Measurements from ENCODE around the gene CDC42BPA. TPM values are rescaled to one million over a fixed set of nuclear protein-coding genes. Genes with fewer than 3 reads are reported as not detected.
"Not testable (repeated sequence)": the region's sequence is repeated elsewhere in the genome, so short reads cannot be mapped to it uniquely, and the experiment has no call there.

Gene CDC42BPA
- polyA plus RNA-seq, 1 donor = 24.3 TPM

DNA sequence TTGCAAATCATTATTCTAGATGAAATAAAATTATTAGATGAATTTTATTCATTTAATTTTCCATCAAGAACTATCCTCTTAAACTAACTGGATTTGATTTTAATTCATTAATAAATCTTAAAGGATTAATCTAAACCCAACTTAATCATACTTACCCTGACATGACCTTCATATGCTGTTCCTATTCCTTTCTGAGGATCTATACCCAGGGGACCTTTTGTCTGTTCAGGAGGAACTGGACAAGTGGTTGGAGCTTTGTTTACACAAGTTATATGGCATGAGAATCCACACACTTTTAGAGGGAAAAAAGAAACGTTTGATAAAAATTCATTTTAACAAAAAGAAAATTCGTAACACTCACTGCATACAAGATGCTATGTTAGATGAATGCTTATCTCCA, 283.0 kb downstream of the CDC42BPA start:
- no peak overlapping the region for H3K27ac ChIP-seq (ENCODE audit: low read length)
- no peak overlapping the region for H3K4me3 ChIP-seq (ENCODE audit: low read length)
- no peak for DNase-seq
- H3K9me3 ChIP-seq (ENCODE audit: control insufficient read depth, low read depth, low read length) = no peaks in the 10 kb centered on the region
- 100% methylated on average over 1 of the region's 2 CpGs for WGBS (ENCODE audit: insufficient coverage, low lambda C conversion rate)
- H3K27me3 ChIP-seq (ENCODE audit: control insufficient read depth, insufficient read depth, low read length) = no peaks in the 10 kb centered on the region
- peaks cover 24% of the 10 kb centered on the region for H3K36me3 ChIP-seq (ENCODE audit: control insufficient read depth, insufficient read depth, low read length)
- no peaks in the 10 kb centered on the region for H3K4me1 ChIP-seq (ENCODE audit: control insufficient read depth, insufficient read depth, low read length)

DNA sequence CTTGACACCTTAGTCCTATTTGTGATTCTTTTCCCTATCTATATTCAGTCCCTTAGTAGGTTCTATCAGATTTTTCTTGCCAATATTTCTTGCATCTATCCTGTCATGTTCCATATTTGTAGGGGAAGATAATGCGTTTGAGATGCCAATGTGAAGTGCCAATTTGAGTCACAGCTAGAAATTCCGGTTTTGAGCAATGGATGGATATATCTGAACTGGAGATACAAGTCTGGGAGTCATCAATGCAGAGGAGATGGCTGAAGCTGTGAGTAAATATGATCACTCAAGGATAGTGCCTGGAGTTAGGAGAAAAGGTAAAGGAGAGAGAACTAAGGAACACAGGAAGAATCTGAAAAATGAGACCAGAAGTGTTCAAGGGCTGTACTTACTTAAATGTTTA, 284.4 kb downstream of the CDC42BPA start:
- WGBS (ENCODE audit: insufficient coverage, low lambda C conversion rate) = no CpG with 5 or more reads among the region's 2 CpGs
- no peak overlapping the region for H3K4me3 ChIP-seq (ENCODE audit: low read length)
- no peaks in the 10 kb centered on the region for H3K4me1 ChIP-seq (ENCODE audit: control insufficient read depth, insufficient read depth, low read length)
- H3K27me3 ChIP-seq (ENCODE audit: control insufficient read depth, insufficient read depth, low read length) = no peaks in the 10 kb centered on the region
- peaks cover 22% of the 10 kb centered on the region for H3K36me3 ChIP-seq (ENCODE audit: control insufficient read depth, insufficient read depth, low read length)
- no peaks in the 10 kb centered on the region for H3K9me3 ChIP-seq (ENCODE audit: control insufficient read depth, low read depth, low read length)
- no peak overlapping the region for H3K27ac ChIP-seq (ENCODE audit: low read length)
- no peak for DNase-seq

DNA sequence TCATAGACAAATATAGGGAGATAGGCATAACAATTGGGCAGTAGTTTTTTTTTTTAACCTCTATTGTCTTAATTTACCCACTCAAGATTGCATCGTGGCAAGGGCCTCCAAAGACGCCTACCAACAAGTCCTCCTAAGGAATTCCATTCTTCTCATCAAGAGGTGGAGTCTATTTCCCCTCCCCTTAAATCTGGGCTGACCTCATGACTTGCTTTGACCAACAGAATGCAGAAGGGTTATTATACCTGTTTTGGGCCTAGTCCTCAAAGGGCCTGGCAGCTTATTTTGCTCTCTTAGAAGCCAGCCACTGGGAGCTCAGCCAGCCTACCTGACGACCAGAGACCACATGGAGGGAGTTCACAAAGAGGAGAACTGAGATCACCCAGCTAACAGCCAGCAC, 285.9 kb downstream of the CDC42BPA start:
- Histone ChIP-seq H3K9me3 (ENCODE audit: control insufficient read depth, low read depth, low read length) (no peaks in the 10 kb centered on the region), H3K4me3 (ENCODE audit: low read length) (no peak overlapping the region), H3K4me1 (ENCODE audit: control insufficient read depth, insufficient read depth, low read length) (no peaks in the 10 kb centered on the region), H3K36me3 (ENCODE audit: control insufficient read depth, insufficient read depth, low read length) (peaks cover 28% of the 10 kb centered on the region), H3K27me3 (ENCODE audit: control insufficient read depth, insufficient read depth, low read length) (no peaks in the 10 kb centered on the region), H3K27ac (ENCODE audit: low read length) (no peak overlapping the region)
- WGBS (ENCODE audit: insufficient coverage, low lambda C conversion rate) = no CpG with 5 or more reads among the region's 3 CpGs
- no peak for DNase-seq

DNA sequence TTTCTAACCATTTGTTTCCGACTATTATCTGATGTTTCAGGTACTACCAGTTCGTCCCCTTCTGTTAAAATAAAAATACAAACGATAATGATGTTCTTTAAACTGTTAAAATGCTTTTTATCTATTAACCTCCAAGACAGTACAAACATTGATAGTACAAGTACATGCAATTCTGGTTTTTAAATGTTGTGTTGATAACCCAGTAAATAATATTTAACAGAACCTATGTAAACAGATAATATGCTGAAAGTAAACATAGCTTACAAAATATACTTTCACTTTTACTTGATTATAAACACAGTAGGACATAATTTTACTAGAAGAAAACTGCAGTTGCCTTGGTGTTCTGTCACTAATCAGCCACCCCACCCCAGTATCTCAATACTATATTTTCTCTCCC, 301.3 kb downstream of the CDC42BPA start:
- no peak overlapping the region for H3K4me3 ChIP-seq (ENCODE audit: low read length)

DNA sequence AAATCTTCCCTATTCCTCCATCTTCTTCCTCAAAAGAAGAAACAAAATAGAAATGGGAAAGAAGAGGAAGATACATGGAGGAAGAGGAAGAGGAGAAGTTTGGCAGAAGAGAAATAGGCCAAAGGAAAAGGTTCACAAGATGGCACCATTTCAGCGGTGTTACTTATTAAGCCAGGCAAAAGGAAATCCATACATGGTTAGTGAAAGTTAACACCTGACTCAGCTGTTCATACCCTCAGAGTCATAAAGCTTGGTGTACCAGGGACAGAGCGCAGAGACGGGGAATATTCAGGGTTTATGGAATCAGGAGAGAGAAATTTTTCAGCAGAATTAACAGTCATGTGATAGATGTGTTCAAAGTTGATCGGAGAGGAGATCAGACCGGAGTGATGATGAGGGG, 307.6 kb downstream of the CDC42BPA start:
- Histone ChIP-seq H3K4me3 (ENCODE audit: low read length) (no peak overlapping the region), H3K36me3 (ENCODE audit: control insufficient read depth, insufficient read depth, low read length) (peaks cover 5% of the 10 kb centered on the region), H3K27me3 (ENCODE audit: control insufficient read depth, insufficient read depth, low read length) (no peaks in the 10 kb centered on the region), H3K27ac (ENCODE audit: low read length) (no peak overlapping the region), H3K4me1 (ENCODE audit: control insufficient read depth, insufficient read depth, low read length) (no peaks in the 10 kb centered on the region), H3K9me3 (ENCODE audit: control insufficient read depth, low read depth, low read length) (no peaks in the 10 kb centered on the region)
- WGBS (ENCODE audit: insufficient coverage, low lambda C conversion rate) = 40% methylated on average over 1 of the region's 5 CpGs
- peak in 1 of 2 donors; percentile 42 for DNase-seq

More for the DNA sequence above, 301.3 kb downstream of the CDC42BPA start:
- Histone ChIP-seq H3K9me3 (ENCODE audit: control insufficient read depth, low read depth, low read length) (peaks cover 3% of the 10 kb centered on the region), H3K27ac (ENCODE audit: low read length) (no peak overlapping the region), H3K36me3 (ENCODE audit: control insufficient read depth, insufficient read depth, low read length) (peaks cover 19% of the 10 kb centered on the region), H3K27me3 (ENCODE audit: control insufficient read depth, insufficient read depth, low read length) (no peaks in the 10 kb centered on the region), H3K4me1 (ENCODE audit: control insufficient read depth, insufficient read depth, low read length) (no peaks in the 10 kb centered on the region)
- WGBS (ENCODE audit: insufficient coverage, low lambda C conversion rate) = 79% methylated on average over 3 of the region's 3 CpGs
- DNase-seq = no peak

DNA sequence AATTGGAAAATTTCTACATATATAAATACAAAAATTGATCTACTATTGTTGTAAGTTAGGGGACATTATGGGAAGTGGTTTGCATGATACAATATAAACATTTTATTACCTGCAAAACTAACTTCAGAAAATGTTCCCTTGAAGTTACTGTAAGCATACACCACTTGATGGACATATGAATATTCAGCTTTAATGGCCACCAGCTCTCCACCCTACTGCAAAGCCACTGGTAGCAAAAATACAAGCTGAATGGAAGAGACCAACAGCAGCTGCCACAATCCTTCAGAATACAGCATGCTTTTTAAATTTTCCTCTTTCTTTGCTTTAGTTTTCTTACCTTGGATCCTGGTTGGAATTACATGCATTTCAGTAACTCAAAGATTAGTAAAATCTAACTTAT, 308.4 kb downstream of the CDC42BPA start:
- DNase-seq = no peak

DNA sequence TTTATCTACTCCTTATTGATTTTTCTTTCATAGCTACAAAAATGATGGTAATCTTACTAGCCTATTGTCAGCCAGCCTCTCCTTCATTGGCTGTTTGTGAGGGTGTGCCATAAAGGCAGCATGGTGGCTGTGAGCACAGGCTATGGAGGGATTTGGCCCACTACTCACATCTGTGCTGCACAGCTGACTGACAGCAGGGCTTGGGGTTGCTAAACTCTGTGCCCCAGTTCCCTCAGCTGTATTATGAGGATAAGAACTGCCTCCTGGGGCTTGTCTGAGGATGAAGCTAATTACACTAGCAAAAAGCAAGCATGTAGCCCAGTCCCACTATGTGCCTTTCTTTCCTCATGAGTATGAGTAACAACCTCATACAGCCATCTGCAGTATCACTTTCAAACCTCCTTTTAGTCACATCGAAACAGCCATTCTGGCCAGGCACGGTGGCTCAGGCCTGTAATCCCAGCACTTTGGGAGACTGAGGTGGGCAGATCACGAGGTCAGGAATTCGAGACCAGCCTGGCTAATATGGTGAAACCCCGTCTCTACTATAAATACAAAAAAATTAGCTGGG, 312.0 kb downstream of the CDC42BPA start:
- Histone ChIP-seq H3K27me3 (ENCODE audit: control insufficient read depth, insufficient read depth, low read length) (no peaks in the 10 kb centered on the region), H3K4me3 (ENCODE audit: low read length) (no peak overlapping the region)
- WGBS (ENCODE audit: insufficient coverage, low lambda C conversion rate) = no CpG with 5 or more reads among the region's 5 CpGs

More for the DNA sequence above, 308.4 kb downstream of the CDC42BPA start:
- Histone ChIP-seq H3K9me3 (ENCODE audit: control insufficient read depth, low read depth, low read length) (no peaks in the 10 kb centered on the region), H3K27me3 (ENCODE audit: control insufficient read depth, insufficient read depth, low read length) (no peaks in the 10 kb centered on the region), H3K27ac (ENCODE audit: low read length) (no peak overlapping the region), H3K4me3 (ENCODE audit: low read length) (no peak overlapping the region), H3K36me3 (ENCODE audit: control insufficient read depth, insufficient read depth, low read length) (peaks cover 6% of the 10 kb centered on the region), H3K4me1 (ENCODE audit: control insufficient read depth, insufficient read depth, low read length) (no peaks in the 10 kb centered on the region)

DNA sequence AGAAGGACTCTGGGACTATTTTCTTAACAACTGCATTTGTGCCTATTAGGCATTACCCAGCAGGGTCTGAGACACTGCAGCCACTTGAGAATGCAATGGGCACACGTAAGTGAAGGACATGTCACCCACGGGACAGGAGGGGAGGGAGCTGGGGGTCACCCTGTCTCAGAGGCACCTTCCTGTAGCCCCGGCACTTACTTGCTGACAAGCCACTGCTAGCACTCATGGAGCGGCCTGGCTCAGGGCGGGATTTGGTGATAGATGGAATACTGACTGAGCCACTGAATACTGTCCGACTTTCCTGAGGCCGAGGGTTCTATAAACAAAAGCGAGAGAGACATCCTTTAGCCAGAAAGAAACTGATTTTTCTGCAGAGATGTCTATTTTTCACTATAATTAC, 313.5 kb downstream of the CDC42BPA start:
- 86% methylated on average over 3 of the region's 8 CpGs for WGBS (ENCODE audit: insufficient coverage, low lambda C conversion rate)

More for the DNA sequence above, 312.0 kb downstream of the CDC42BPA start:
- Histone ChIP-seq H3K9me3 (ENCODE audit: control insufficient read depth, low read depth, low read length) (no peaks in the 10 kb centered on the region), H3K27ac (ENCODE audit: low read length) (no peak overlapping the region), H3K4me1 (ENCODE audit: control insufficient read depth, insufficient read depth, low read length) (no peaks in the 10 kb centered on the region), H3K36me3 (ENCODE audit: control insufficient read depth, insufficient read depth, low read length) (peaks cover 17% of the 10 kb centered on the region)
- DNase-seq = no peak

DNA sequence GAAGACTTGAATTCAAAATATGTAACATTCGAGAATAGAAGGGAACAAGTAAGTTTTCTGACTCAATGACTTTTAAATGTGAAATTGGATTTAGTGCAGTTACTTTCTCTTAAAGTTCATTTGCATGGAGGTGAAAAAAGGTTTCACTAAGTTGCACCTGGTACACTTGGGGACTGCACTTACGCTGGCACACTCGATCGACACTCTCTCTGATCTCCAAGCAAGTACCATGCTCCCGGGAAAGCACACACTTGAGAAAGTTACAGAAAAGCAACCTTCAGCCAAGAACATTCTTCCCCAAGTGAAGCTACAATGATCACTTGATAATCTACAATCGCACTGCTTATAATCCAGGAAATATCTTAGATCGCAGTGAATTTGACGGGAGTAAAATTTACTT, 315.1 kb downstream of the CDC42BPA start:
- no peaks in the 10 kb centered on the region for H3K9me3 ChIP-seq (ENCODE audit: control insufficient read depth, low read depth, low read length)
- H3K27ac ChIP-seq (ENCODE audit: low read length) = no peak overlapping the region
- no peak overlapping the region for H3K4me3 ChIP-seq (ENCODE audit: low read length)
- 100% methylated on average over 1 of the region's 8 CpGs for WGBS (ENCODE audit: insufficient coverage, low lambda C conversion rate)
- no peaks in the 10 kb centered on the region for H3K27me3 ChIP-seq (ENCODE audit: control insufficient read depth, insufficient read depth, low read length)
- peaks cover 24% of the 10 kb centered on the region for H3K36me3 ChIP-seq (ENCODE audit: control insufficient read depth, insufficient read depth, low read length)
- H3K4me1 ChIP-seq (ENCODE audit: control insufficient read depth, insufficient read depth, low read length) = no peaks in the 10 kb centered on the region
- no peak for DNase-seq

More for the DNA sequence above, 313.5 kb downstream of the CDC42BPA start:
- H3K9me3 ChIP-seq (ENCODE audit: control insufficient read depth, low read depth, low read length) = no peaks in the 10 kb centered on the region
- no peak overlapping the region for H3K27ac ChIP-seq (ENCODE audit: low read length)
- DNase-seq = no peak
- H3K27me3 ChIP-seq (ENCODE audit: control insufficient read depth, insufficient read depth, low read length) = no peaks in the 10 kb centered on the region
- no peaks in the 10 kb centered on the region for H3K4me1 ChIP-seq (ENCODE audit: control insufficient read depth, insufficient read depth, low read length)
- H3K4me3 ChIP-seq (ENCODE audit: low read length) = no peak overlapping the region
- H3K36me3 ChIP-seq (ENCODE audit: control insufficient read depth, insufficient read depth, low read length) = peaks cover 24% of the 10 kb centered on the region

DNA sequence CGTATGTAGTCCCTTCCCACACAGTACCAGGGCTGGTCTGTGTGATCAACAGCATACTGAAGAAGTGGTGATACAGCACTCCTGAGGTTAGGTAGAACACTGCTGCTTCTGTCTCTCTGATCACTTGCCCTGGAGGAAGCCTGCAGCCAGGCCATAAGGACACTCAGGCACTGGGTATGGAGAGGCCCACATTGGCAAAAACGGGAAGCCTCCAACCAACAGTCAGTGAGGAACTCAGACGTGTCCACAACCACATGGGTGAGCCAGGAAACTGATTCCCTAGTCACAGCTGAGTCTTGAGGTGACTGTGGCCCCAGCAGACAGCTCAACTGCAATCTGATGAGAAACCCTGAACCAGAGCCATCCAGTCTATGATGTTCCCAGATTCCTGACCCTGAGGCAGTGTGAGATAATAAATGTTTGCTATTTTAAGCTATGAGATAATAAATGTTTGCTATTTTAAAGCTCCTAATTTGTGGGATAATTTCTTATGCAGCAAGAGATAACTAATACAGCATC, 315.7 kb downstream of the CDC42BPA start:
- Histone ChIP-seq H3K27ac (ENCODE audit: low read length) (no peak overlapping the region), H3K36me3 (ENCODE audit: control insufficient read depth, insufficient read depth, low read length) (peaks cover 24% of the 10 kb centered on the region), H3K27me3 (ENCODE audit: control insufficient read depth, insufficient read depth, low read length) (no peaks in the 10 kb centered on the region), H3K4me1 (ENCODE audit: control insufficient read depth, insufficient read depth, low read length) (no peaks in the 10 kb centered on the region), H3K9me3 (ENCODE audit: control insufficient read depth, low read depth, low read length) (no peaks in the 10 kb centered on the region), H3K4me3 (ENCODE audit: low read length) (no peak overlapping the region)
- no peak for DNase-seq
- no CpG with 5 or more reads among the region's 3 CpGs for WGBS (ENCODE audit: insufficient coverage, low lambda C conversion rate)

DNA sequence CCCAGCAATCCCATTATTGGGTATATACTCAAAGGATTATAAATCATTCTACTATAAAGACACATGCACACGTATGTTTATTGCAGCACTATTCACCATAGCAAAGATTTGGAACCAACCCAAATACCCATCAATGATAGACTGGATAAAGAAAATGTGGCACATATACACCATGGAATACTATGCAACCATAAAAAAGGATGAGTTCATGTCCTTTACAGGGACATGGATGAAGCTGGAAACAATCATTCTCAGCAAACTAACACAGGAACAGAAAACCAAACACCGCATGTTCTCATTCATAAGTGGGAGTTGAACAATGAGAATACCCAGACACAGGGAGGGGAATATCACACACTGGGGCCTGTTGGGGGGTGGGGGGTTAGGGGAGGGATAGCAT, 318.7 kb downstream of the CDC42BPA start:
- not testable (repeated sequence) for H3K27me3 ChIP-seq (ENCODE audit: control insufficient read depth, insufficient read depth, low read length); DNase-seq; H3K4me1 ChIP-seq (ENCODE audit: control insufficient read depth, insufficient read depth, low read length); H3K4me3 ChIP-seq (ENCODE audit: low read length); H3K27ac ChIP-seq (ENCODE audit: low read length); H3K9me3 ChIP-seq (ENCODE audit: control insufficient read depth, low read depth, low read length)
- peaks cover 20% of the 10 kb centered on the region for H3K36me3 ChIP-seq (ENCODE audit: control insufficient read depth, insufficient read depth, low read length)
- WGBS (ENCODE audit: insufficient coverage, low lambda C conversion rate) = no CpG with 5 or more reads among the region's 2 CpGs
